GM12891 (cell line): Measurements from ENCODE around the gene GOLGA2.

ENCODE experiments used
- POLR2A ChIP-seq: IDR thresholded peaks from 2 replicates; pipeline ENCODE4 v1.6.1; 2011; ENCODE audit warnings: low read depth, low read length, control low read depth
- POLR2AphosphoS5 ChIP-seq: IDR thresholded peaks from 2 replicates; pipeline ENCODE4 v1.6.1; 2011; ENCODE audit warnings: low read depth, low read length, control low read depth
- TAF1 ChIP-seq: IDR thresholded peaks from 2 replicates; pipeline ENCODE4 v1.6.1; 2011; ENCODE audit warnings: low read depth, low read length, control low read depth

- no peak for TF ChIP-seq TAF1
- TF ChIP-seq POLR2AphosphoS5 = no peak
- TF ChIP-seq POLR2A = no peak
Observed at GRCh38 chr9:128321343-128321742, 45.5 kb upstream of the GOLGA2 start.
